ENCODE data around the gene MYB. TPM values are rescaled to one million over a fixed set of nuclear protein-coding genes. Genes with fewer than 3 reads are reported as not detected.

MYB gene
- total and polyA plus RNA-seq, 2 of the 4 experiments (the other 2 are of a cell fraction) = 0.44 to 0.90 TPM

DNA sequence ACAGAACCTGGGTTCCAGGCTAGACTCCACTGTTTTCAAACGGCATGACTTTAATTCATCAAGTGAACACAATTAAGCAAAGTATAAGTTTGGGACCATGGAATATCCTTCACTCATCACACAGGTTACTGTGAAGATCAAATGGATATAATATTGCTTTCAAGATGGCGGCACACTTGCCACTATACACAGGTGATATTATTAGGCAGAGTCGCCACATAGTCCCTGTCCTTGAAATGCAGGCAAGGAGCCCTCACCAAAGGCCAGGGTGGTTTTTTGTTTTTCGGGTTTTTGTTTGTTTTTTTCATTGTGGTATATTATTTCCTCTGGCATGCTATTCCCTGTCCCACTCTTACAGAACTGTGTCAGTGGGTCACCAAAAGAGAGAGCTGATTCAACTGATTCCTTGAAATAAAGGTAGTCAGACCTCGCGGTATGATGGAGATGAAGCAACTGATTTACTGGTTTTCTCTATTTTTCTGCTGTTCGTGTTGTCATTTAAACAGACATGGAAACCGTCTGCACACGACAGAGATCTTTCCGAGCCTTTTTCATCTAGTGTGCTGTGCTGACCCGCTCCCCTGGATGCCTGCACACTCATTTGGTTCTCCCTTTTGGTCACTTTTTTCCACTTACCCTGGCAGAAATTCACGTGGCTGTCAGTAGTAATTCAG is 29.7 kb downstream of the MYB start:
- Histone ChIP-seq H2BK15ac (ENCODE audit: low read depth, low read length) (no peak overlapping the region), H4K8ac (ENCODE audit: low read depth in 2 of 2, low read length in 2 of 2) (no peak overlapping the region), H3K56ac (ENCODE audit: extremely low read depth, insufficient read depth, low read length) (no peak overlapping the region), H3K9me1 (ENCODE audit: insufficient read depth, low read length) (no peaks in the 10 kb centered on the region; the same call in 1 of the 2 replicates), H3K27ac (ENCODE audit: insufficient read depth, low read length) (no peak overlapping the region), H3K4me3 (ENCODE audit: insufficient read depth, low read depth, low read length) (no peak overlapping the region), H2BK5ac (ENCODE audit: low read depth, low read length, poor library complexity, severe bottlenecking) (no peak overlapping the region), H4K5ac (ENCODE audit: low read depth, low read length) (no peak overlapping the region), H3K79me1 (ENCODE audit: low read depth in 1 of 2, low read length in 2 of 2) (no peaks in the 10 kb centered on the region), H3K9ac (ENCODE audit: low read depth, low read length) (no peak overlapping the region), H2BK120ac (ENCODE audit: low read depth, low read length) (no peak overlapping the region), H2AFZ (replicated peaks; ENCODE audit: low read length, poor library complexity) (no peak overlapping the region), H3K23ac (ENCODE audit: low read depth, low read length) (no peak overlapping the region), H3K9me3 (ENCODE audit: control insufficient read depth, insufficient read depth, low read length) (no peaks in the 10 kb centered on the region), H4K20me1 (ENCODE audit: insufficient read depth, low read length) (no peaks in the 10 kb centered on the region), H2AK5ac (ENCODE audit: low read depth, low read length) (no peak overlapping the region), H3K4me1 (ENCODE audit: control insufficient read depth, insufficient read depth, low read length) (peaks cover 2% of the 10 kb centered on the region), H3K4ac (ENCODE audit: low read depth, low read length) (no peak overlapping the region), H3K14ac (replicated peaks; ENCODE audit: low read depth, low read length) (no peak overlapping the region), H3K18ac (ENCODE audit: low read depth, low read length) (no peak overlapping the region), H4K91ac (ENCODE audit: insufficient read depth, low read depth, low read length) (no peak overlapping the region), H3K36me3 (ENCODE audit: control insufficient read depth, insufficient read depth, low read length) (no peaks in the 10 kb centered on the region), H2BK20ac (ENCODE audit: low read depth, low read length) (no peak overlapping the region; the same call in 1 of the 2 replicates), H2AK9ac (replicated peaks; ENCODE audit: low read depth, low read length, poor library complexity) (no peak overlapping the region), H3K4me2 (ENCODE audit: low read depth, low read length) (no peak overlapping the region), H3K27me3 (ENCODE audit: control insufficient read depth, insufficient read depth, low read length) (no peaks in the 10 kb centered on the region)
- no TSS peak for BruUV-seq (replicated peaks)
- ATAC-seq (ENCODE audit: low read depth) (no peak), DNase-seq (no peak)
- WGBS, 2 experiments (ENCODE audit: extremely low coverage in 2 of 2, insufficient read length in 1 of 2) = no CpG with 5 or more reads among the region's 12 CpGs
- dilution Hi-C loops (cut with HindIII; ENCODE audit: low sequenced_read_pairs, unreplicated experiment) = no loop called here
- intact Hi-C loops (cut with micrococcal nuclease) = no loop called here
- in situ Hi-C loops (cut with MboI; ENCODE audit: low sequenced_read_pairs) = no loop called here
- ChIA-PET POLR2A (ENCODE audit: unreplicated experiment) (no interaction called here), CTCF (interaction anchor here (0.5 kb wide), 1 partner anchor 159 kb away, joined by 3 read pairs; no protein-coding TSS in a partner anchor)
- TF ChIP-seq MAFK (IDR thresholded peaks at IDR 0.05; ENCODE audit: low read depth, low read length) (no peak), BHLHE40 (IDR thresholded peaks at IDR 0.05; ENCODE audit: low read depth, low read length) (no peak), RFX5 (IDR thresholded peaks at IDR 0.05; ENCODE audit: low read depth, low read length) (no peak), POLR2A (IDR thresholded peaks at IDR 0.05; ENCODE audit: low read depth, low read length) (no peak), MXI1 (IDR thresholded peaks at IDR 0.05; ENCODE audit: borderline replicate concordance, low read depth, low read length) (no peak), NFE2L2 (IDR thresholded peaks at IDR 0.05; ENCODE audit: low read depth, low read length) (no peak), FOS (IDR thresholded peaks at IDR 0.05; ENCODE audit: low read depth, low read length) (no peak), RAD21 (IDR thresholded peaks at IDR 0.05; ENCODE audit: low read length) (no peak), CHD1 (IDR thresholded peaks at IDR 0.05; ENCODE audit: low read depth, low read length) (no peak), MAZ (IDR thresholded peaks at IDR 0.05; ENCODE audit: borderline replicate concordance, low read depth, low read length) (no peak), RCOR1 (IDR thresholded peaks at IDR 0.05; ENCODE audit: insufficient replicate concordance, low read length) (no peak), SMC3 (IDR thresholded peaks at IDR 0.05; ENCODE audit: low read depth, low read length) (no peak), CEBPB (IDR thresholded peaks at IDR 0.05; ENCODE audit: low read depth, low read length) (no peak)
- TF ChIP-seq, protein P1, sequence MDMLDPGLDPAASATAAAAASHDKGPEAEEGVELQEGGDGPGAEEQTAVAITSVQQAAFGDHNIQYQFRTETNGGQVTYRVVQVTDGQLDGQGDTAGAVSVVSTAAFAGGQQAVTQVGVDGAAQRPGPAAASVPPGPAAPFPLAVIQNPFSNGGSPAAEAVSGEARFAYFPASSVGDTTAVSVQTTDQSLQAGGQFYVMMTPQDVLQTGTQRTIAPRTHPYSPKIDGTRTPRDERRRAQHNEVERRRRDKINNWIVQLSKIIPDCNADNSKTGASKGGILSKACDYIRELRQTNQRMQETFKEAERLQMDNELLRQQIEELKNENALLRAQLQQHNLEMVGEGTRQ (IDR thresholded peaks at IDR 0.05; ENCODE audit: low read depth, low read length) = no peak
- TF ChIP-seq, protein P2, sequence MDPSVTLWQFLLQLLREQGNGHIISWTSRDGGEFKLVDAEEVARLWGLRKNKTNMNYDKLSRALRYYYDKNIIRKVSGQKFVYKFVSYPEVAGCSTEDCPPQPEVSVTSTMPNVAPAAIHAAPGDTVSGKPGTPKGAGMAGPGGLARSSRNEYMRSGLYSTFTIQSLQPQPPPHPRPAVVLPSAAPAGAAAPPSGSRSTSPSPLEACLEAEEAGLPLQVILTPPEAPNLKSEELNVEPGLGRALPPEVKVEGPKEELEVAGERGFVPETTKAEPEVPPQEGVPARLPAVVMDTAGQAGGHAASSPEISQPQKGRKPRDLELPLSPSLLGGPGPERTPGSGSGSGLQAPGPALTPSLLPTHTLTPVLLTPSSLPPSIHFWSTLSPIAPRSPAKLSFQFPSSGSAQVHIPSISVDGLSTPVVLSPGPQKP (IDR thresholded peaks at IDR 0.05; ENCODE audit: borderline replicate concordance, low read depth, low read length) = no peak
- TF ChIP-seq, protein P3, sequence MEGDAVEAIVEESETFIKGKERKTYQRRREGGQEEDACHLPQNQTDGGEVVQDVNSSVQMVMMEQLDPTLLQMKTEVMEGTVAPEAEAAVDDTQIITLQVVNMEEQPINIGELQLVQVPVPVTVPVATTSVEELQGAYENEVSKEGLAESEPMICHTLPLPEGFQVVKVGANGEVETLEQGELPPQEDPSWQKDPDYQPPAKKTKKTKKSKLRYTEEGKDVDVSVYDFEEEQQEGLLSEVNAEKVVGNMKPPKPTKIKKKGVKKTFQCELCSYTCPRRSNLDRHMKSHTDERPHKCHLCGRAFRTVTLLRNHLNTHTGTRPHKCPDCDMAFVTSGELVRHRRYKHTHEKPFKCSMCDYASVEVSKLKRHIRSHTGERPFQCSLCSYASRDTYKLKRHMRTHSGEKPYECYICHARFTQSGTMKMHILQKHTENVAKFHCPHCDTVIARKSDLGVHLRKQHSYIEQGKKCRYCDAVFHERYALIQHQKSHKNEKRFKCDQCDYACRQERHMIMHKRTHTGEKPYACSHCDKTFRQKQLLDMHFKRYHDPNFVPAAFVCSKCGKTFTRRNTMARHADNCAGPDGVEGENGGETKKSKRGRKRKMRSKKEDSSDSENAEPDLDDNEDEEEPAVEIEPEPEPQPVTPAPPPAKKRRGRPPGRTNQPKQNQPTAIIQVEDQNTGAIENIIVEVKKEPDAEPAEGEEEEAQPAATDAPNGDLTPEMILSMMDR (conservative IDR thresholded peaks at IDR 0.05; ENCODE audit: low read depth, low read length) = no peak

All from IMR-90 (cell line).